Skeletal muscle satellite cell (primary cell): ENCODE data around the gene SLC38A9.
"Not testable (repeated sequence)": the region's sequence is repeated elsewhere in the genome, so short reads cannot be mapped to it uniquely, and the experiment has no call there.

ENCODE experiments used
- H3K27me3 ChIP-seq: 2 replicates; pipeline ENCODE4 v1.7.0; 2013; ENCODE audit warnings: low read length; ENCODE audit not compliant: control insufficient read depth, insufficient read depth
- H3K36me3 ChIP-seq: 2 replicates; pipeline ENCODE4 v1.7.0; 2013; ENCODE audit warnings: mild to moderate bottlenecking, control low read depth, low read length; ENCODE audit not compliant: insufficient read depth
- H3K4me1 ChIP-seq: 2 replicates; pipeline ENCODE4 v1.7.0; 2013; ENCODE audit warnings: low read length; ENCODE audit not compliant: control insufficient read depth, insufficient read depth
- H3K4me2 ChIP-seq: 2 replicates; pipeline ENCODE4 v1.7.0; 2013; ENCODE audit warnings: mild to moderate bottlenecking, low read length
- H3K4me3 ChIP-seq: 2 replicates; pipeline ENCODE4 v1.7.0; 2013; ENCODE audit warnings: low read length
- H3K9ac ChIP-seq: 2 replicates; pipeline ENCODE4 v1.7.0; 2013; ENCODE audit warnings: mild to moderate bottlenecking, low read depth, low read length, moderate library complexity
- H3K9me3 ChIP-seq: replicated peaks from 2 replicates; pipeline ENCODE4 v1.7.0; 2013; ENCODE audit warnings: mild to moderate bottlenecking, control low read depth, low read length

The SLC38A9 gene

DNA sequence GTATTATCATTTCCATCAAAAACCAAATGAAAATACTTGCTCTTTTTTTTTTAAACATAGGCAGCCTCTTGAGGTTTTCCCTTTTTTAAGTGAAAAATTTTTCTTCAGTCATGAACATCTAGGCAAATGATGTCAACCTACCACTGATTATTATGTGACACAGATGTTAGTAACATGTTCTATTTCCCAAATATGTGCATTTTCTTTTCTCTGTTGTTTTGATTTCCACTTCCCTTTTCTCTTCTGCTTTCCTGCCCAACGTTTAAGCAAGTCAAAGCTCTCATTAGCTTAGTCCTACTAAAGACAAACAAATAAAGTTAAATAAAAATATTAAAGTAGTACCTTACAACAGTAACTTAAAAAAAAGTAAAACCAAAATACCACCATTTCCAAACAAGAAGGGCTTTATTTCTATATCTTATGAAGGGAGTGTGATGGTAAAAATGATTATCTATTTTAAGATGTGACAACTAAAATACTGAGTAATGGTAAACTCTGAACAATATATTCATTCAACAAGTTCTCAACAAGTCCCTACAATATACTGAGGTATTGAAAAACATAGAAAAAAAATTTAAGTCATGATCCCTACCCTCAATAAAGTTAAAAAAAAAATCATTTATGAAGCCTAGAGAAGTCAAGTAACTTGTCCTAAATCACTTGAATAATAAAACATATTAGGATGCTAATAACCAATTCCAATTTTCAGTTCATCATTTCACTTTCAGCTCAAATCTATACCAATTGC, 9.4 kb downstream of the SLC38A9 start:
- peaks cover 1% of the 10 kb centered on the region for H3K36me3 ChIP-seq
- no peaks in the 10 kb centered on the region for H3K27me3 ChIP-seq
- H3K4me3 ChIP-seq, result no peak overlapping the region
- no peak overlapping the region for H3K4me2 ChIP-seq
- no peak overlapping the region for H3K9ac ChIP-seq
- no peaks in the 10 kb centered on the region for H3K9me3 ChIP-seq
- H3K4me1 ChIP-seq, result no peaks in the 10 kb centered on the region

DNA sequence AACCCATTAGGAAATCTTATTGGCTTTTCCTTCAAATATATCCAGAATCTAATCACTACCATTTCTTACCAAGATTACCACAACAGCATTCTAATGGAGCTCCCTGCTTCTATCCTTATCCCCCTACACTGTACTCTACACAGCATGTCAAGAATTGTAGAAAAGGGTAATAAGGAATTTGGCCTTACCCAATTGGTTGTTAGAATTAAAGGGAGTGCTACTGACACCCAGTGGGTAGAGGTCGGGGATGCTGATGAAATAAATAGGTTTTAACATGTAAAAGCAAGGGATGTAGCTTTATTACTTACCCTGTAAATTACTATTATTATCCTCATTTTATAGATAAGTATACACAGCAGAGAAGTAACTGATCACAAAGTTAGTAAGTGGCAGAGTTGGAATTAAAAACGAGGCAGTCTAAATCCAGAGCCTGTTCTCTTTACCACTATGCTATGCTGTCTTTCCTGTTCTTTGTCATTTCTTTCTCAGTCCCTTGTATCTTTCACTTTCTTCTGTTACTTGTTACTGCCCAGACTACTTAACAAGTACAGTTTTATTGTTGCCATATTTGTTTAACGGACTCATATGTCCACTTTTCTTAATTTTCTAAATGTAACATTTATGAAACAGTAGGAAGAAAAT, 10.5 kb downstream of the SLC38A9 start:
- no peak overlapping the region for H3K9ac ChIP-seq
- no peaks in the 10 kb centered on the region for H3K9me3 ChIP-seq
- no peaks in the 10 kb centered on the region for H3K4me1 ChIP-seq
- H3K4me2 ChIP-seq, result no peak overlapping the region
- H3K27me3 ChIP-seq, result no peaks in the 10 kb centered on the region
- H3K4me3 ChIP-seq, result no peak overlapping the region
- no peaks in the 10 kb centered on the region for H3K36me3 ChIP-seq

DNA sequence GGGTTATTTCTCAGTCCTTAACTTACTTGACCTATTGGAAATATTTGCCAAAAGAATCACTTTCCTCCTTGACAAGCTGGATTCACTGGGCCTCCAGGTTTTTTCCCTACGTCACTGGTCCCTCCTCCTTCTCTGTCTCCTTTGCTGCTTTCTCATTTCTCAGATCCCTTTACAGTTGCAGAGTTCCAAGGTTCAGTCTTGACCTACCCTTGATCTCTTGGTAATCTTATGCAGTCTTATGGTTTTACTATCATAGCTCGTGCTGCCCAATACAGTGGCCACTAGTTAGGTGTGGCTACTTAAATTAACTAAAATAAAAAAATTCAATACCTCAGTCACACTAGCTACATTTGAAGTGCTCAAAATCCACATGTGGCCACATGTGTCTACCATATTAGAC, 11.4 kb downstream of the SLC38A9 start:
- Histone ChIP-seq H3K9ac (no peak overlapping the region), H3K4me3 (no peak overlapping the region), H3K4me2 (no peak overlapping the region), H3K27me3 (no peaks in the 10 kb centered on the region), H3K4me1 (no peaks in the 10 kb centered on the region), H3K36me3 (no peaks in the 10 kb centered on the region), H3K9me3 (no peaks in the 10 kb centered on the region)

- H3K36me3 ChIP-seq, result no peaks in the 10 kb centered on the region
- no peak overlapping the region for H3K4me3 ChIP-seq
- H3K4me2 ChIP-seq, result no peak overlapping the region
These were observed 13.0 kb downstream of the SLC38A9 start for GRCh38 chr5:55699041-55699688.

DNA sequence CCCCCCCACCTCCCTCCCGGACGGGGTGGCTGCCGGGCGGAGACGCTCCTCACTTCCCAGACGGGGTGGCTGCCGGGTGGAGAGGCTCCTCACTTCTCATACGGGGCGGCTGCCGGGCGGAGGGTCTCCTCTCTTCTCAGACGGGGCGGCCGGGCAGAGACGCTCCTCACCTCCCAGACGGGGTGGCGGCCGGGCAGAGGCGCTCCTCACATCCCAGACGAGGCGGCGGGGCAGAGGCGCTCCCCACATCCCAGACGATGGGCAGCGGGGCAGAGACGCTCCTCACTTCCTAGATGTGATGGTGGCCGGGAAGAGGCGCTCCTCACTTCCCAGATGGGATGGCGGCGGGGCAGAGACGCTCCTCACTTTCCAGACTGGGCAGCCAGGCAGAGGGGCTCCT, 15.4 kb downstream of the SLC38A9 start:
- H3K4me1 ChIP-seq, H3K4me2 ChIP-seq, H3K9ac ChIP-seq, H3K36me3 ChIP-seq, H3K27me3 ChIP-seq, H3K4me3 ChIP-seq, H3K9me3 ChIP-seq: not testable (repeated sequence)

More at GRCh38 chr5:55699041-55699688, 13.0 kb downstream of the SLC38A9 start:
- no peaks in the 10 kb centered on the region for H3K9me3 ChIP-seq
- no peaks in the 10 kb centered on the region for H3K4me1 ChIP-seq
- H3K27me3 ChIP-seq, result no peaks in the 10 kb centered on the region
- no peak overlapping the region for H3K9ac ChIP-seq

DNA sequence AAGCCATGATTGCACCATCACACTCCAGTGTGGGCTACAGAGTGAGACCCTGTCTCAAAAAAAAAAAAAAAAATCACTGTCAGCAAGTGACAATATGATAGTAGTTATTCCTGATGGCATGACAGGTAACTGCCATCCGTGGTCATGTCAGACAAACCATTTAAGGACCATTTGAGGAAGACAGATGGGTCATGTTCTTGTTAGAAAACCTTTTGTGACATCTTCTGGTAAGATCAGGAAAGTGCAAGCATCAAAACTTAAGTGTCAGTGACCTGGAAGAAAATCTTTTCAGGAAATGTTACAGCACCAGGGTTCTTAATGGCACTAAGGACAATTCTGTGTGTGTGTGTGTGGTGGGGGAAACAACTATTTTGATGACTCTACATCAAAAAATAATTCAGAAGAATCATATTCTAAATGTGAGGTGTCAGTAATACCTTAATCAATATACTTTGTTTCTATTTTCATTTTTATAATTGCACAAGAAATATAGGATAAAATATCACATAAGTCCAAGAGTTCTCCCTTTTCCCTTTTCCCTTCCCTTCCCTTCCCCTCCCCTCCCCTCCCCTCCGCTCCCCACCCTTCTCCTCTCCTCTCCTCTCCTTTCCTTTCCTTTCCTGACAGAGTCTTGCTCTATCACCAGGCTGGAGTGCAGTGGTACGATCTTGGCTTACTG, 17.8 kb downstream of the SLC38A9 start:
- Histone ChIP-seq H3K9ac (no peak overlapping the region), H3K4me1 (no peaks in the 10 kb centered on the region), H3K27me3 (no peaks in the 10 kb centered on the region), H3K9me3 (no peaks in the 10 kb centered on the region), H3K4me2 (no peak overlapping the region), H3K4me3 (no peak overlapping the region), H3K36me3 (no peaks in the 10 kb centered on the region)

GRCh38 chr5:55692509-55692908, 19.6 kb downstream of the SLC38A9 start:
- H3K9me3 ChIP-seq, result no peaks in the 10 kb centered on the region
- H3K4me1 ChIP-seq, result no peaks in the 10 kb centered on the region
- H3K4me2 ChIP-seq, result no peak overlapping the region
- no peaks in the 10 kb centered on the region for H3K36me3 ChIP-seq
- H3K9ac ChIP-seq, result no peak overlapping the region
- H3K27me3 ChIP-seq, result no peaks in the 10 kb centered on the region
- H3K4me3 ChIP-seq, result no peak overlapping the region

DNA sequence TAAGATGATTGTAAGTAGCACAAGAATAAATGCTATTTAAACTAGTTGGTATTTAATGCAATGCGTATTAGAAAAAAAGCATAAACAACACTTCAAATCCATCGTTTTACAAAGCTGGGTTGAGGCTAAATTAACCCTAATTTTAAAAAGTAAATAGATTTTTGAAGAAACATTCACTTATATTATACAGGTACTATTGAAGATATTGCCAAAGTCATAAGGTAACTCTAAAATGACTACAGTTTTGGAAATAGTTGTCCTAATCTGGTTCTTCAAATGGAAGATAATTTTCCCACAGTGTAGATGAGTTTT, 20.1 kb downstream of the SLC38A9 start:
- no peak overlapping the region for H3K9ac ChIP-seq
- H3K4me3 ChIP-seq, result no peak overlapping the region
- no peaks in the 10 kb centered on the region for H3K27me3 ChIP-seq
- H3K9me3 ChIP-seq, result no peaks in the 10 kb centered on the region
- H3K4me2 ChIP-seq, result no peak overlapping the region
- H3K36me3 ChIP-seq, result no peaks in the 10 kb centered on the region
- no peaks in the 10 kb centered on the region for H3K4me1 ChIP-seq

DNA sequence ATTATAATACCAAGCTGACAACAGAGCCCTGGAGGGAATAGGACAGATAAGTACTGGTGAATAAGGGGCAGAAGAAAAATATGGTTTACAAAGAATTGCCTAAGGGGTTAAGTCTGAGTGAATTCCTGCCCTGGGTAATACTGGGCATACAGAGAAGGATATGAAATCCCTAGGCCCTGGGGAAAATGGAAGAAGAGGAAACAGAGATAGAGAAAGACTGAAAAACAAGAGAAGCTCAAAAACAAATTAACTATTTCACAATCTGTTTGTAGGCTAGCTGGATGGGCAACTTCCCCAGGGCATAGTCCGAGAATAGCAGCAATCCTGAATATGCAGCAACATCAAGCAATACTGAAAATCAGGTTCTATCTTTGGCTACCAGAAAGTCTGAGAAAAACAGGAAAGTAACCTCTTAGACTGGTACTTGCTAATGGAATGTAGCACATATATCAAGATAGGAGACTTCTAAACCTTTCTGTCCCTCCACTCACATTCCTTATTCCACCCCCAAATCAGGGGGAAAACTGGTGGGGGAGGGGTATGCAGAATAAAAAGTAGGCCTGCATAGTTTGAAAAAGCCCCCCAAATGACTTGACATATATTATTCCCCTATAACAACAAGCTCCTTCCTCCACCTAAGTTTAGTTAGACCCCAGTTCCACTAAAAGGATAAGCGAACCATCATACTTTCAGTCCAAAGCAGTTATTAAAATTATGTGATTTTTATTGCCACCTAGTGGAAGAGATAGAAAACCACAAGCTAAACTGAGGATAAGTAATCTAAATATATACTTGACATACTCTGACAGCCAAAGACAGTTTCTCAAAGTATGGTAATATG, 20.6 kb downstream of the SLC38A9 start:
- Histone ChIP-seq H3K4me1 (no peaks in the 10 kb centered on the region), H3K36me3 (no peaks in the 10 kb centered on the region), H3K27me3 (no peaks in the 10 kb centered on the region), H3K4me3 (no peak overlapping the region), H3K9me3 (no peaks in the 10 kb centered on the region), H3K4me2 (no peak overlapping the region), H3K9ac (no peak overlapping the region)

- Histone ChIP-seq H3K36me3 (no peaks in the 10 kb centered on the region), H3K9ac (no peak overlapping the region), H3K4me3 (no peak overlapping the region), H3K9me3 (no peaks in the 10 kb centered on the region), H3K4me1 (no peaks in the 10 kb centered on the region), H3K27me3 (no peaks in the 10 kb centered on the region), H3K4me2 (no peak overlapping the region)
These were observed 30.1 kb downstream of the SLC38A9 start for GRCh38 chr5:55682071-55682470.

DNA sequence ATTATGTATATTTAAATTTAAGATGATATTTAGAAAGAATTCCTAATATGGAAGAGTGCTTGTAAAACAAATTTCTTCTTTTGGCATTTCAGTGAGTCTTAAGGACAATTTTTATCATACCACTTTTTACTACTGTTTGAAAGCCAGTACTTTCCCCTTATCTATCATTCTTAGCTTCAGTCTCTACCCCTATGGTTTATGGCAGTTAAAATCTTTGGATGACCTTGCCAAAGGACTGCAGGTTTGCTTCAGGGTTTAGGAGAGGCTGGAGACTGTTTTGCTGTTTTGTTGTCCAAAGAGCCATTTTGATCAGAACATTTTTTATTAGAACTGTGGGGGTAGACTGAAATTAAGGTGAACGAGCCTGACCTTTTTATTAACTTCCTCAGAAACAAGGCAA, 30.8 kb downstream of the SLC38A9 start:
- Histone ChIP-seq H3K27me3 (no peaks in the 10 kb centered on the region), H3K4me2 (no peak overlapping the region), H3K4me1 (no peaks in the 10 kb centered on the region), H3K36me3 (no peaks in the 10 kb centered on the region), H3K9me3 (no peaks in the 10 kb centered on the region), H3K4me3 (no peak overlapping the region), H3K9ac (no peak overlapping the region)
